Hepatocyte (in vitro differentiated cells): ENCODE data around the gene CREB5.

Source experiments
- EZH2 ChIP-seq: fragments of 200-600 bp; sonication (generic); IDR thresholded peaks from 2 replicates; pipeline ENCODE4 v1.6.1; 2016; ENCODE audit warnings: antibody characterized with exemption, mild to moderate bottlenecking, borderline replicate concordance
- TF ChIP-seq, protein P1 (sequence below): fragments of 200-600 bp; sonication (generic); IDR thresholded peaks from 2 replicates; pipeline ENCODE4 v1.5.1; 2016; ENCODE audit warnings: antibody characterized with exemption, mild to moderate bottlenecking; ENCODE audit not compliant: poor library complexity

DNA sequence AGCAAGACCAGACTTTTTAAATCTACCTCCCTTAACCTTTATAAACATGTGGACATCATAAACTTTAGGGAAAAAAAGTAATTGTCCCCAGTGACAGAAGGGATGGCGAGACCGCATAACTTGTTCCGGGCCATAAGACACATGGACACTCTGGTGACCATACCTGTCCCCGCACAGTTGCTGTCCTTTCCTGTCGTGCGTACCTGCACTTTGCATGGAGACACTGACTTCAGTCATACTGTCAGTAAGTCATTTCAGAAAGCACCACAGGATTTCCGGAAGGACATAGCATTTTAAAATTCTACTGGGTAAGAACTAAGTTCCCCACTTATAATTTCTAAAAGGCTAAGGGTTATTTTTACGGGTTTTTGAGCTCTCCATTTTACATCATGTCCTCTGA is 120.9 kb downstream of the CREB5 start:
- TF ChIP-seq, protein P1, sequence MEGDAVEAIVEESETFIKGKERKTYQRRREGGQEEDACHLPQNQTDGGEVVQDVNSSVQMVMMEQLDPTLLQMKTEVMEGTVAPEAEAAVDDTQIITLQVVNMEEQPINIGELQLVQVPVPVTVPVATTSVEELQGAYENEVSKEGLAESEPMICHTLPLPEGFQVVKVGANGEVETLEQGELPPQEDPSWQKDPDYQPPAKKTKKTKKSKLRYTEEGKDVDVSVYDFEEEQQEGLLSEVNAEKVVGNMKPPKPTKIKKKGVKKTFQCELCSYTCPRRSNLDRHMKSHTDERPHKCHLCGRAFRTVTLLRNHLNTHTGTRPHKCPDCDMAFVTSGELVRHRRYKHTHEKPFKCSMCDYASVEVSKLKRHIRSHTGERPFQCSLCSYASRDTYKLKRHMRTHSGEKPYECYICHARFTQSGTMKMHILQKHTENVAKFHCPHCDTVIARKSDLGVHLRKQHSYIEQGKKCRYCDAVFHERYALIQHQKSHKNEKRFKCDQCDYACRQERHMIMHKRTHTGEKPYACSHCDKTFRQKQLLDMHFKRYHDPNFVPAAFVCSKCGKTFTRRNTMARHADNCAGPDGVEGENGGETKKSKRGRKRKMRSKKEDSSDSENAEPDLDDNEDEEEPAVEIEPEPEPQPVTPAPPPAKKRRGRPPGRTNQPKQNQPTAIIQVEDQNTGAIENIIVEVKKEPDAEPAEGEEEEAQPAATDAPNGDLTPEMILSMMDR, result no peak
- TF ChIP-seq EZH2, result no peak
